DLD1 (cell line): Measurements from ENCODE around the gene NADSYN1.

ENCODE experiments used
- in situ Hi-C: cut with HindIII; loops from 2 replicates; pipeline ENCODE4 v1.10.0; 2017; ENCODE audit warnings: low sequenced_read_pairs

NADSYN1 gene

GRCh38 chr11:71472357-71472885, 19.4 kb downstream of the NADSYN1 start:
- in situ Hi-C loops, result no loop called here

- in situ Hi-C loops, result no loop called here
Measured at GRCh38 chr11:71472941-71473792, 20.2 kb downstream of the NADSYN1 start.

DNA sequence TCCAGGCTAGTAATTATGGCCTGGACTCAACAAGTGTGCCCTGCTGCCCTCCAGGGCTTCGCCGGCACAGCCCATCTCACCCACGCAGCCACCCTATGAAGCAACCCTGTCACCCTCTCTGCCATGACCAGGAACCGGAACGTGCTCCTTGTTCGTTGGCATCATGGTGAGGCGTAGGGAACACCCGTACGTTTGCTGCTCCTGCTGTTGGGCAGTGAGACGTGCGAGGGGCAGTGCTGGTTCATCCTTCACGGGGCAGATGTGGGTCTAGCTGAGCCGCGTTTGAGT, 20.7 kb downstream of the NADSYN1 start:
- in situ Hi-C loops, result no loop called here

DNA sequence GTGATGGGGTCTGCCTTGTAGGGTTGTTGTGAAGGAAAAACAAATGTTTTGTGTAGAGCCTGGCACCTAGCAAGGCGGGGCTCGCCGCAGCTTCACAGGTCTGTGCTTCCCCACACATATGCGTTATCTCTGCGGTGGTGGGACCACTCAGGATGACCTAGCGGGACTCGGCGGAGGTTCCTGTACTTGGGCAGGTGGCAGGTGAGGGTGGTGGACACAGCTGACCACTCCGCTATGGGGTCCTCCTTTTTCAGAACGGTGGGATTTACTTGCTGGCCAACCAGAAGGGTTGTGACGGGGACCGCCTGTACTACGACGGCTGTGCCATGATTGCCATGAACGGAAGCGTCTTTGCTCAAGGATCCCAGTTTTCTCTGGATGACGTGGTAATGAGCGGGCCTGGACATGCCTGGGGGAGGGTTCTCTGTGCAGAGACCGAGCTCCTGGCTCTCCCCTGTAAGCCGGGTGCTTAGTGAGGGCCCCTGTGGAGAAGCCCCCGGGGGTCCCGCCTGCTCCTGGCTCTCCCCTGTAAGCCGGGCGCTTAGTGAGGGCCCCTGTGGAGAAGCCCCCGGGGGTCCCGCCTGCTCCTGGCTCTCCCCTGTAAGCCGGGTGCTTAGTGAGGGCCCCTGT, 21.3 kb downstream of the NADSYN1 start:
- in situ Hi-C loops, result no loop called here

- in situ Hi-C loops, result no loop called here
Measured at GRCh38 chr11:71474771-71475483, 21.9 kb downstream of the NADSYN1 start.

DNA sequence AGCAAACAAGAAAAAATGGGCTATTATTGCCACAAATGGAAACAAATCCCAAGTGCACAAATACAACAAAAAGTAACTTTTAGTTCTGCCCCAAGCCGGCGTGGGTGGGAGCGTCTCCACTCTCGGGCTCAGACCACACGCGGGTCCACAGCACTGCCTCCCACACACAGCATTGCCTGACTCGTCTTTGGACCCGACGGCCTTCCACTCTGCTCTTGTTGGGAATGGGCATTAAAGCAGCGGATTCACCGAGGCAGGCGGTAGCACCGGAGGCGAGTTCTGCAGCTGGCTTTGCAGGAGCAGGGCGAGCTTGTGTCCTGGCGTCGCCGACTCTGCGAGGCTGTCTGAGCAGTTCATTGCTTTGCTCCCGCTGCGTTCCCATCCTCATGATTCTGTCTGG, 23.0 kb downstream of the NADSYN1 start:
- in situ Hi-C loops, result no loop called here

DNA sequence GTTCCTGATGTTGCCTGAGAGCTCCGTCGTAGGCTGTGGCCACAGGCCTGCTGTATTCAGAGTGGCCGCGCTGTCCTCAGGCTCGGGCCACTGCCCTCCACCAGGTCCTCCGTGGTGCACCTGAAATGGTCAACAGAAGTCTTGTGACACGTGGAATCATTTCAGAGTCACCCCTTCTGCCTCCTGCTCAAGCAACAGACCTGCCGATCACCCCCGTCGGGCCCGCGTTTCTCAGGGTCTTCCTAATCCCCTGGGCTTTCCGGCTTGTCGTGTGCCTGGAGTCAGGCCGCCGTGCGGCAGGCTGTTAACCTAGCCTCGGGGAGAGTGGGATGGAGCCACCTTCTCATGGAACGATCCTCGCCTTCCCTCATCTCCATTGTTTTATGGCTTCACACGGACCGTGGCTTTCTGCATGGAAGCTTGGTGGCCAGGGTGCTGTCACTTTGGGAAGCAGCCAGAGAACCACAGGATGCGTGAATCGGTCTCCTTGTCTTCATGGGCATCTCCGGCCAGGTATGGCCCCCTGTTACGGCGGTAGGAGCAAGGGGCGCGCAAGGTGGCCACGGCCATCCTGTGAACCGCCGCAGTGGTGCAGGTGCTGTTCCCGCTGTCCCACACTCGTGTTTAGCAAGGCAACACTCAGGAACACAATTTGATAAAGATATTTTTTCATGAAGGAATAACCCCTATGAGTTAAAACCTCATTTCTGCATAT, 24.1 kb downstream of the NADSYN1 start:
- in situ Hi-C loops, result no loop called here

DNA sequence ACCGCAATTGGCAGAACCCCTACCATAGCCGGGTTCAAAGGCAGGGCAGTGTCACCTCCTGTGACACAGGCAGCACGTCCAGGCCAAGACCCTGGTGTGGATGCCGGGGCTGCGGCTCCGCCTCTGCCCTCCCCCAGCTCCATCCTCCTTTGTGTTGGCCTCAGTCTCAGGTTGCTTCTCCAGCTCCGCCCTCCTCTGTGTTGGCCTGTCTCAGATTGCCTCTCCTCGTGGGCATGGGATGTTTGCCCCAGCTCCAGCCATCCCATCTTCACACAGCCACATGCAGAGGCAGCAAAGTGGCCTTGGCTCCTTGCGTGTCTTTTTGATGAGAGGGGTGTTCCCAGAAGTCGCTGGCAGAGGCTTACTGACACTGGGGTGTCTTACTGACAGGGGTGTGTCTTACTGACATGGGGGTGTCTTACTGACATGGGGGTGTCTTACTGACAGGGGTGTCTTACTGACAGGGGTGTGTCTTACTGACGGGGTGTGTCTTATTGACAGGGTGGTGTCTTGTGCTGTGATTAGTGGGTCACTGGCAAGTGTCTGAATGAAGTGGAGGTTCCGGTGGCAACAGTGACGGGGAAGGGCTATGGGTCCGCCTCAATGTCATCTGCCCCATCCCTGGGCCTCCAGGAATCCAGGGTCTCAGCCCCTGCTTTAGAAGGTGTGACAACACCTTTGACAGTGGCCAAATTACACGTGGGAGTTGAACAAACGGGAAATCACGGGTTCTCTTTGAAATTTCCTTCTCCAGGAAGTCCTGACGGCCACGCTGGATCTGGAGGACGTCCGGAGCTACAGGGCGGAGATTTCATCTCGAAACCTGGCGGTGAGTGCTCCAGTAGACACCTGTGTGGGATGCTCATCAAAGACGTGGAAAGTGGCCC, 24.9 kb downstream of the NADSYN1 start:
- in situ Hi-C loops, result no loop called here

DNA sequence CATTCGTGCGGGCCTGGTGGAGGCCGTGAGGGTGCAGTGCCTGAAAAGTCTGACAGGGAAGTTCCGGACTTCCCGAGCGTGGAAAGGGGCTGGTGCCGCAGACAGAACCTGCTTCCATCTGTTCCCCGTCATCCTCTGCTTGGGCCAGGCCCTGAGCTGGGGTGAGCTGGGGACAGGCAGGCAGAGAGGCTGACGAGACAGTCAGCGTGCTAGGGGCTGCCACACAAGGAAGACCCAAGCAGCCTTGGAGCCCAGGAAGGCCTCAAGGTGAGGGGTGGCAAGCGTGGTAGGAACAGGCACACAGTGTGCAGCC, 25.5 kb downstream of the NADSYN1 start:
- in situ Hi-C loops, result no loop called here

DNA sequence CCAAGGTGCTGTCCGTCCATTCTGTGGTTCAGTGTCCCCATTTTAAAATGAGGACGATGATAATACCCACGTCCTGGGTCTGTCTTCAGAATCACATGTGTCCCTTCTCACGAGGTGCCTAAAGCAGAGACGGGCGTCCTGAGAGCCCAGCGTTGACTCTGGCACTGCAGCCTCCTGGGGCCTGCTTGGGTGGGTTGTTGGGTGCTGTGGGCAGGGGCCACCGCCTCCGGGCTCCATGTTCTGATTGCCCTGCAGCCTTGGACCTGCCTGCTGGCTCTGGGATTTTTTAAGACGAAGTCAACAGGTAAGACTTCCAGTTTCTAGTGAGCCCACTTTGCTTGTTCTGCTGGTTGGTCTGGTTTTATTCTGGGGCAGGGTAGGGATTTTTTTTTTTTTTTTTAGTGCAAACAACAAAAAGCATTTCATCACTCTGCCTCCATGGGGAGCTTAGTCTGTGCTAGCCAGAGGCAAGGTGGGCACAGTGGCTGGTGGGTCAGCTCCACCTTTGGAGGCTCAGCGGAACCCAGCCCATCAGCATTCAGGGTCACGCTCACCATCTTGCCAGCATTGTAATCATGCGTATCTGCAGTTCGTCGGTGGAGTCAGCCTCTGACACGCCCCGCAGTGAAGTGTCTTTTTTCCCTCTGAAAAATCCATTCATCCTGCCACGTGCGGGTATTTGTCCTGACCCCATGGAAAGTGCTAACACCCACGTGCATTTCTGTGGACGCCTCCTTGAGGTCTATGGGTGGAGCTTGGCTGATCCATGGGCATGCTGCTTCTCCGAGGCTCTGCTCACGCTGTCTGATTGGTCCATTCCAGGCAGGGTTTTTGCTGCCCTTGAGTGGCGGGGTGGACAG, 28.3 kb downstream of the NADSYN1 start:
- in situ Hi-C loops, result no loop called here

GRCh38 chr11:71482216-71482615, 29.2 kb downstream of the NADSYN1 start:
- in situ Hi-C loops, result no loop called here

- in situ Hi-C loops, result no loop called here
Measured at GRCh38 chr11:71482746-71483364, 29.9 kb downstream of the NADSYN1 start.

GRCh38 chr11:71483692-71484091, 30.7 kb downstream of the NADSYN1 start:
- in situ Hi-C loops, result no loop called here

GRCh38 chr11:71484248-71485062, 31.5 kb downstream of the NADSYN1 start:
- in situ Hi-C loops, result no loop called here

- in situ Hi-C loops, result no loop called here
Measured at GRCh38 chr11:71485063-71485399, 32.0 kb downstream of the NADSYN1 start.

GRCh38 chr11:71485466-71485865, 32.5 kb downstream of the NADSYN1 start:
- in situ Hi-C loops, result no loop called here

GRCh38 chr11:71486320-71486719, 33.3 kb downstream of the NADSYN1 start:
- in situ Hi-C loops, result no loop called here

GRCh38 chr11:71488681-71489270, 35.8 kb downstream of the NADSYN1 start:
- in situ Hi-C loops, result no loop called here
